T follicular helper cell (primary cell): ENCODE results near the gene C19orf85.
"Not testable (repeated sequence)": the region's sequence is repeated elsewhere in the genome, so short reads cannot be mapped to it uniquely, and the experiment has no call there.

ENCODE experiments used
- DNase-seq: peaks from one replicate; pipeline ENCODE4 v3.0.0-alpha.2; 2020; ENCODE audit warnings: low read depth

C19orf85 gene

GRCh38 chr19:55457683-55458457 lies 6.7 kb downstream of the C19orf85 start:
- DNase-seq, result no peak

- no peak for DNase-seq
These were observed 8.2 kb downstream of the C19orf85 start for GRCh38 chr19:55456347-55456746.

GRCh38 chr19:55455576-55456235 lies 8.8 kb downstream of the C19orf85 start:
- DNase-seq, result no peak

- no peak for DNase-seq
These were observed 9.7 kb downstream of the C19orf85 start for GRCh38 chr19:55454787-55455243.

- DNase-seq, result no peak
These were observed 10.9 kb downstream of the C19orf85 start for GRCh38 chr19:55453511-55454260.

GRCh38 chr19:55452749-55453346 lies 11.7 kb downstream of the C19orf85 start:
- no peak for DNase-seq

GRCh38 chr19:55451965-55452748 lies 12.4 kb downstream of the C19orf85 start:
- DNase-seq, result peak; percentile 26

- no peak for DNase-seq
These were observed 13.2 kb downstream of the C19orf85 start for GRCh38 chr19:55451163-55451964.

GRCh38 chr19:55449469-55449868 lies 15.1 kb downstream of the C19orf85 start:
- no peak for DNase-seq

GRCh38 chr19:55448175-55448490 lies 16.4 kb downstream of the C19orf85 start:
- not testable (repeated sequence) for DNase-seq

- DNase-seq, result no peak
These were observed 17.0 kb downstream of the C19orf85 start for GRCh38 chr19:55447421-55448174.

- DNase-seq, result no peak
These were observed 18.5 kb downstream of the C19orf85 start for GRCh38 chr19:55446060-55446459.

- no peak for DNase-seq
These were observed 19.9 kb downstream of the C19orf85 start for GRCh38 chr19:55444646-55445045.

GRCh38 chr19:55443824-55444480 lies 20.6 kb downstream of the C19orf85 start:
- DNase-seq, result no peak

GRCh38 chr19:55443045-55443823 lies 21.3 kb downstream of the C19orf85 start, which contains the start of gene SHISA7:
Gene SHISA7 (minus strand): TSS chr19:55443300. CDS start chr19:55442863, 437 bp downstream.
- no peak for DNase-seq

GRCh38 chr19:55442372-55442961 lies 22.1 kb downstream of the C19orf85 start:
- DNase-seq, result no peak

GRCh38 chr19:55441692-55442321 lies 22.7 kb downstream of the C19orf85 start:
- DNase-seq, result no peak

- no peak for DNase-seq
These were observed 23.2 kb downstream of the C19orf85 start for GRCh38 chr19:55441319-55441691.
